ENCODE measurements around the gene RAD18.
A peak's percentile ranks its signal among the peaks of the same experiment; 100 is the strongest.

RAD18 gene

GRCh38 chr3:8997151-8997550, 33.9 kb upstream of the RAD18 start:
- no peak for DNase-seq (ENCODE audit: extremely low read depth, low read depth)
- no peak for TF ChIP-seq CTCF (IDR thresholded peaks at IDR 0.05; ENCODE audit: low read depth, low read length)

GRCh38 chr3:8996681-8997121, 33.4 kb upstream of the RAD18 start:
- TF ChIP-seq CTCF (IDR thresholded peaks at IDR 0.05; ENCODE audit: low read depth, low read length) = peak; percentile 49
- DNase-seq (ENCODE audit: extremely low read depth, low read depth) = peak; percentile 23

GRCh38 chr3:8996216-8996615, 32.9 kb upstream of the RAD18 start:
- TF ChIP-seq CTCF (IDR thresholded peaks at IDR 0.05; ENCODE audit: low read depth, low read length) = no peak
- no peak for DNase-seq (ENCODE audit: extremely low read depth, low read depth)

- DNase-seq (ENCODE audit: extremely low read depth, low read depth) = no peak
- TF ChIP-seq CTCF (IDR thresholded peaks at IDR 0.05; ENCODE audit: low read depth, low read length) = no peak
These were observed 31.0 kb upstream of the RAD18 start for GRCh38 chr3:8994226-8994625.

GRCh38 chr3:8993331-8993730, 30.1 kb upstream of the RAD18 start:
- DNase-seq (ENCODE audit: extremely low read depth, low read depth) = no peak
- no peak for TF ChIP-seq CTCF (IDR thresholded peaks at IDR 0.05; ENCODE audit: low read depth, low read length)

- no peak for TF ChIP-seq CTCF (IDR thresholded peaks at IDR 0.05; ENCODE audit: low read depth, low read length)
- DNase-seq (ENCODE audit: extremely low read depth, low read depth) = no peak
These were observed 29.6 kb upstream of the RAD18 start for GRCh38 chr3:8992854-8993253.

- TF ChIP-seq CTCF (IDR thresholded peaks at IDR 0.05; ENCODE audit: low read depth, low read length) = no peak
- no peak for DNase-seq (ENCODE audit: extremely low read depth, low read depth)
These were observed 28.9 kb upstream of the RAD18 start for GRCh38 chr3:8992199-8992598.

Data from AG09319 (cell line).